ENCODE measurements around the gene SRGAP2C. TPM values are rescaled to one million over a fixed set of nuclear protein-coding genes. Genes with fewer than 3 reads are reported as not detected.
"Not testable (repeated sequence)": the region's sequence is repeated elsewhere in the genome, so short reads cannot be mapped to it uniquely, and the experiment has no call there.

Gene SRGAP2C
- total RNA-seq, 1 donor from 2014 or later: 32.7 TPM

DNA sequence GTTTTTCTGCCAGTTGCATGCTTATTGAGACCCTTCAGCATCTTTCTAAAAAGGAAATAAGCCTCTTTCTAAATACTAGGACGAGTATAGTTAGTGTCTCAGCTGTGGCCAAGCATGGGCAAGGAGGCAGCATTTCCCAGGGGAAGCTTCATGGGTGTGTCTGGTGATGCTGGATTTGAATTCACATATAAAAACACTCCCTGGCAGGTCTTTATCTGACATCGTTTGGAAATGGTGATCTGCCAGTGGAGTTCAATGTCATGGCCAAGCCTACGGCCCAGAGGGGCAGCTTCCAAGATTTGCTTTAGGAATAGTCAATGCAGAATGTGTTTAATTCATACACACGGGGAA, 94.7 kb downstream of the SRGAP2C start:
- not testable (repeated sequence) for DNase-seq (ENCODE audit: low spot score)

- not testable (repeated sequence) for DNase-seq (ENCODE audit: low spot score)
These were observed 96.0 kb downstream of the SRGAP2C start for GRCh38 chr1:121280699-121281317.

DNA sequence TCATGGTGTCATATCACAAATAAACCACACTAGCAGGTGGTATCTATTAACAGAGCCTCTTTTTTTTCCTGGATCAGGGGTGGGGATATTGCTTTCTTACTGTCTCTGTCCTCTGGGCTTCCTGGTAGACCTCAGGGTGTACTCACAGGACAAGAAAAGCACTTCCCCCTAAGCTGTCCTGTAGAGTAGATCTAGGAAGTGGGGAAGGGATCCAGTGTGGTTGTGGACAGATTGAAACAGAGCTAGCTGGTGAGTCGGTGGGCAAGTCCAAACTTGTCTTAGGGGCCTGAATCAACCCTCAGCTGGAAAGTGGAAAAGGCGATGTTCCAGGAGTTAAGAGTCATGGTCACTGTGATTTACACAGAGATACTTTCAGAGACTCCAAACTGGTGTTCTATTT, 96.7 kb downstream of the SRGAP2C start:
- not testable (repeated sequence) for DNase-seq (ENCODE audit: low spot score)

DNA sequence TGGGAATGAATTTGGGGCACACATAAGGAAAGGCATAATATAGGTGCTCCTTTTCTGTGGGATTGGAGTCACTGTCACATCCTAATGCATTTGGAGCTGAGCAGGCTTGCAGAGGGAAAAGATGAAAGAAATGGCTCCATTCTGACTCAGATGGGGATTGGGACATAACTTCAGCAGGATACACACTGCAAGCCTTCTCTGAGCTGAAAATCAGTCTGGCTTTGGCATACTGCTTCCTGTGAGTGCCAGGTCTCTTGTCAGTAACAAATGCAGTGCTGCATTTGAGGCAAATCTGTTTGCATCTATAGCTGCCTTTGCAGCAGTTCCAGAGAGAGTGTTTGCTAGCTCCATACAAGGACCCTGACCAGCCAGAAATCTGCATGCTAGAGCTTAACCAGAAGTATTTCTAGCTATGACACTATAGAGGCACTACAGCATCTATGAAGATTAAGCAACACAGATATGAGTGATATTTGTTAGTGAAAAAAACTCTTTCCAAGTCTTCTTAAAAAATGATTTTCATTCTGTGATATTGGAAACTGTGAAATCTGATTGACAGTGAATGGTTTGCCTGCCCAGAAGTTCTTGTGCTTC, 98.9 kb downstream of the SRGAP2C start:
- not testable (repeated sequence) for DNase-seq (ENCODE audit: low spot score)

DNA sequence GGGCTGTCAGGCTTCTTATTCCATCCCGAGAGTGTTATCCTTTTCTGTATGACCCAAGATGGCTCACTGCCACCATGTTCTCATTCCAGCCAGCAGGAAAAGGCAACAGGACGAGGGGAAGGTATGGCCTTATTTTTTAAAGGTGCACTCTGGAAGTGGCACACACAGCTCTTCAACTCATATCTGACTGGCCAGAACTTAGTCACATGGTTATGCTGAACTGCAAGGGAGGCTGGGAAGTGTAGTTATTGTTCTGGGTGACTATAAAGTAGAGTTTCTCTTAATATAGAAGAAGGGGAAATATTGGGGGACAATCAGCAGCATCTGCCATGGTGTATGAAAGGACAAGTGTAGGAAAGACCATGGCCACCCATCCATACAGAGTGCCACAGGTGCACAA, 107.8 kb downstream of the SRGAP2C start:
- DNase-seq (ENCODE audit: low spot score): not testable (repeated sequence)

DNA sequence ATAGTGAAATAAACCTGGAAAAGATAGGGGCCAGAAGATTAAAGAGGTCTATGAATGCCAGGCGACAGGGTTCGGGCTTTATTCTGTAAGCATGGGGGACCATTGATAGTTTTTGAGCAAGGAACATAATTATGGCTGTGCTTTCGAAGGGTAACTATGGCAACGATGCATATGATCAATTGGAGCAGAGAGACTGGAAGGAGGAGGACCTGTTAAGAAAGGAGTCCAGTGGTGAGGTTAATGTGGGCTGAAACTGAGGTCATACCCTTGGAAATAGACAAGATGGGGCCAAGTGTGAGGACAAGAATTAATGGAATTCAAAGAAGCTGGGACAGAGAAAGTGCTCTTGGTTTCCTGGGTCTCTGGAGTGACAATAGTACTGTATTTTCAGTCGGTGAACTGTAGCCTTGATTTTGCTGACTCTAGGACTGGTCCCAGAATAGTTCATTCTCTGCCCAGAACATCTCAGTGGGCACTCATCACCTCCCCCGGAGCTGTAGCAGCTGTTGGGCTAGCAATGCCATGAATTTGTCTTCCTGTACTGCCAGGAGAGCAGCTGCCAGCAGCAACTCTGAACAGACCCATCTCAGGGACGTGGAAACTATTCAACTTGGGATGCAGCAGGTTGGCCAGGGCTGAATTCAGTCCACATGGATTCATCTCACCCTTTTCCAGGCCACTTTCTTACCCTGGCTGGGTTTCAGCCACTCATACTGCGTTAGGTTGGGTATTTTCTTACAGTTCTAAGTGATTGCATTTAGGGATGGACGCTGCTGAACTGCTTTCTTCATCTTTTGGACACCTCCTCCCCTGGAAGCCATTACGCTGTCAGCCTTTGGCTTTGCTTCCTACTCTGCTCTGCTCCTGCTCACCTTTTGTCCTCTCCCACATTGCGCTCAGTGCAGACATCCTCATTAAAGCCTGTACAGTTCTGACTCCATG, 108.8 kb downstream of the SRGAP2C start:
- DNase-seq (ENCODE audit: low spot score): not testable (repeated sequence)

GRCh38 chr1:121294205-121294570, 109.4 kb downstream of the SRGAP2C start:
- DNase-seq (ENCODE audit: low spot score): not testable (repeated sequence)

GRCh38 chr1:121296563-121296962, 111.8 kb downstream of the SRGAP2C start:
- DNase-seq (ENCODE audit: low spot score): not testable (repeated sequence)

DNA sequence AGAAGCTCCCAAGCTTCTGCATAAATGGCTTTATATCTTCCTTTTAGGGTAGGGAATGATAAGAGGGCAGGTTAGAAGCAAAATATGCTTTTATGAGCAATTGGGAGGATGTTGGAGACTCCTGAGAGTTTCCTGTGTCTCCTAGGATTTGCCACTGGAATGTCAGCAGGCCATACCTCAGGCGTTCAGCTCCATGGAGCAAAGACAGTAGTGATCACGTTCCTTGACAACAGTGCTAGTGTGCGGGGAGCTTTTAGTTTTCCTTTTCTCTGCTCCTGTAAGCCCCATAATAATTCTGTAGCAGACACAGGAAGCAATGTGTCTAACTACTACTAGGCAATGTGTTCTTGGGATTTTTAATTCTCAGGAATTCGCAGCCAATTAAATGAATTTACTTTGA, 113.8 kb downstream of the SRGAP2C start:
- not testable (repeated sequence) for DNase-seq (ENCODE audit: low spot score)

GRCh38 chr1:121299514-121300149, 114.9 kb downstream of the SRGAP2C start:
- not testable (repeated sequence) for DNase-seq (ENCODE audit: low spot score)

- DNase-seq (ENCODE audit: low spot score): not testable (repeated sequence)
These were observed 117.1 kb downstream of the SRGAP2C start for GRCh38 chr1:121301876-121302275.

GRCh38 chr1:121307759-121308158, 123.0 kb downstream of the SRGAP2C start:
- not testable (repeated sequence) for DNase-seq (ENCODE audit: low spot score)

DNA sequence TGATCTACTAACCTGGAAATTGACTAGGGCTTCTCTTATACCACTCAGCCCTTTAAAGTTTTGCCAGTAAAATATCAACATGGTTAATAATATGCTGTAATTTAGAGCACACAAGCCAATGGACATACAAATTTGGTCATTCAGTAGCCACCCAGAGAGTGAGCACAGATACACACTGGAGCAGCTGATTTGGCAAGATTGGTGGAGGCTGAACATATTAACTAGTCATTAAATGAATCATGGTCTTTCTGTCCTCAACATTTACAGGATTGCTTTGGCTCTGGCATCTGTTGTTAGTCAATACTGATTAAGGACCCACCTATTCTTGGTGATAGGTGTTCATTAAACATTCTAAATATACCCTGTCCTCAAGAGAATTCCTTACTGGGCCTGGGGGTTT, 130.7 kb downstream of the SRGAP2C start:
- DNase-seq (ENCODE audit: low spot score): not testable (repeated sequence)

DNA sequence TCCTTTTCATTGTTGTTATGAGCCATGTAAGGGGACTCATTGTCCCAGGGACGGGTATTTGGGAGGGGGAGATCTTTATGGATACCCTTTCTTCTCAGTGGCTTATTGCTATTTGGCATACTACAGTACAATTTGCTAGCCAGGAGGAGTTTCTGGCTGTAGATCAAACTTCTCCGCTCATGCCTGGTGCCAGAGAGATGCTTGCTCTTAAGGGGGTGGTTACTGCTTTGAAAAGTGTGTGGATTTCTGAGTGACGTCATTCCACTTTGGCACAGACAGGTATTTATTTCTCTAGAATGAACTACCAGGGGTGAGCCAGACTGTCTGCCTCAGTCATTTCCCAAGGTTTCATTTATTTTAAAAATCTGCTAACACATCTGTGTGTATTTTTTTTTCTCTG, 131.3 kb downstream of the SRGAP2C start:
- not testable (repeated sequence) for DNase-seq (ENCODE audit: low spot score)

DNA sequence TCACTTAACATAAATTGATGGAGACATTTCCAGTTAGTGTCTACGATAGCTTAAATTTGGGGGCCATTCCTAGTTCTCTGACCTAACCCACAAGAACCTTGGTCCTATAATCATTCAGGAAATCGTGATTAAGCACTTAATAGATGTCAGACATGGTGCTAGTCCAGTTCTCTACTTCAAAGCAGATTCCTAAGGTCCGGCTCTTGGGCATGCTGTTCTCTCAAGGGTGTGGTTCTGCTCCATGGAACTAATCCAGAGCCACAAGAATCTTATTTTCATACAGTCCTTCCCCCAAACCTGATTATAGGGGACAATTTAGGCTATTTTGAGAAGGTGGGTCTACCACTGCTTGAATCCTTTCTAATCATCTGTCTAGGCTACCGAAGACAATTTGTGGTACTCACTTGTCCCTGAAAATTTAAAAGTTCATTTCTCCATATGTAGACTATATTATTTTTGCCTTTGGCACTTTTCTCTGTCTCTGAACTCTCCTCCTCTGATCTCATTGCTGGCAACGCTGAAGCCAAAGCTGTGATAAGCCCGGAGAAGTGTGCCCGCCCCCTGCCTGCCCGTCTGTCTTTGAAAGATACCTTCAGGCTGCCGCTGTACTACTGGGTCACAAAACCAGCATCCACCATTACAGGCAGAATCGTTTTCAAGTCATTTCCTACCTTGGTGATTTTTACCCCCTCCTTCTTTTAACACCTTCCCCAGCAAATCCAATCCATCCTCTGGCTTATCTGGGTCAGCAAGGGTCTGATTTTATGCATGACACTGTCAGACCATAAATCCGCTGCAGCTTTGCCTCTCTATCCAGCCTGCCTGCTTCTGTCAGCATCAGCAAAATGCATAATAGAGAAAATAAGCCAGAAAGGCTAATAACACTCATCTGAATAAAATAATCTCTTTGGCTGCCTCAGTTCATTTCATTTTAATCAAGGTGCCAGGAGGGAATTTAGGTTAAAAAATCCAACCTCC, 133.0 kb downstream of the SRGAP2C start:
- DNase-seq (ENCODE audit: low spot score): not testable (repeated sequence)

DNA sequence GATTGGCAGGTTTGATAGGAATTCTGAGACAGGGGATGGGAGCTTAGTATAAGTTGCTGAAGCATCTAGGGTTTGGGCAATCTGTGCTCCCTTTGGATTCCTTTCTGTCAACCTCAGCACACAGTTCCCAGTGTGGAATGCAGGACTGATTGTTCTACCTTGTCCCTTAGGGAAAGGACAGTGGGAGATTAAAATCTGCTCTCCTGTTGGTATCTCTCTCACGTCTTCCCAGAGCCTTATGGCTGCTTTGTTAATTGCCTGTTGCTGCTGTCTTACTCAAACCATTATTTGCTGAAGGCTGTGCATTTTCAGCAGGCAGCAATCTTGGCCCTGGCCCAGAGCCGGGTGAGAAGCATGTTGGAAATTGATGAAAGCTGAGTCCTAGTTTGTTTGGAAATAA, 133.9 kb downstream of the SRGAP2C start:
- DNase-seq (ENCODE audit: low spot score): not testable (repeated sequence)

GRCh38 chr1:121321660-121322059, 136.9 kb downstream of the SRGAP2C start:
- not testable (repeated sequence) for DNase-seq (ENCODE audit: low spot score)

GRCh38 chr1:121324726-121325125, 140.0 kb downstream of the SRGAP2C start:
- DNase-seq (ENCODE audit: low spot score): not testable (repeated sequence)

DNA sequence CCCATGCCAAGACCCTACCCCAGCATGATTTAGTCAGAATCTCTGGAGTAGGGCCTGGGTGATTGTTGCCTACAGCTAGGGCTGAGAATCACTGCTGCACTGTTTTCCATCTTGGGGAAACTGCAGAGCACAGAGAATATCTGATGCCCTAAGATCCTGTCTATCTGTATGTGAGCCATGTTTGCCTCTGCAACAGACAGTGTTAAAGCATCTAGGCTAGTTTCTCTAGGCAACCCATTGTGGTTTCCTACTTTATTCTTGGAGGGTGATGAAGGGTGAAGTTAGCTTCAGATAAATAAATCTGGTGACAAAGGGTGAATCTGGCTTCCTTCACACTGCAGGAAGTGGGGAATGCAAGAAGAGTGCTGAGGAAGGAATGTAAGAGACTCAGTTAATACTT, 147.4 kb downstream of the SRGAP2C start:
- not testable (repeated sequence) for DNase-seq (ENCODE audit: low spot score)
